Left kidney (tissue), 2 donors: ENCODE measurements around the gene RD3L. TPM values are rescaled to one million over a fixed set of nuclear protein-coding genes. Genes with fewer than 3 reads are reported as not detected.
A peak's percentile ranks its signal among the peaks of the same experiment; 100 is the strongest.
"Not testable (repeated sequence)": the region's sequence is repeated elsewhere in the genome, so short reads cannot be mapped to it uniquely, and the experiment has no call there.

Experiments used
- DNase-seq: peaks from one replicate; pipeline ENCODE4 v3.0.0-alpha.2; 2013
- polyA plus RNA-seq: library from polyadenylated mRNA; unstranded; fragments of 120-200 nt; gene quantifications from one replicate; pipeline ENCODE4 v1.2.1, GENCODE V29; 2013; ENCODE audit not compliant: insufficient read length

Gene RD3L
- polyA plus RNA-seq, 1 donor, result not detected

- DNase-seq, result no peak
These were observed 14.1 kb downstream of the RD3L start, which contains the start of gene TDRD9 for GRCh38 chr14:103928011-103928890. Gene TDRD9, plus strand, starts transcription at chr14:103928456. Its CDS starts 54 bp downstream, at chr14:103928510.

- DNase-seq, result no peak
These were observed 14.8 kb downstream of the RD3L start for GRCh38 chr14:103927566-103927965.

- no peak for DNase-seq
These were observed 17.0 kb downstream of the RD3L start for GRCh38 chr14:103925316-103925715.

- no peak for DNase-seq
These were observed 18.5 kb downstream of the RD3L start for GRCh38 chr14:103923863-103924262.

GRCh38 chr14:103921855-103922200 lies 20.5 kb downstream of the RD3L start:
- not testable (repeated sequence) for DNase-seq

GRCh38 chr14:103920981-103921854 lies 21.1 kb downstream of the RD3L start:
- peak; percentile 91 for DNase-seq

- no peak for DNase-seq
These were observed 25.6 kb downstream of the RD3L start for GRCh38 chr14:103916636-103917262.

- no peak for DNase-seq
These were observed 26.7 kb downstream of the RD3L start for GRCh38 chr14:103915616-103916015.

GRCh38 chr14:103910984-103911383 lies 31.3 kb downstream of the RD3L start:
- no peak for DNase-seq

- peak; percentile 87 for DNase-seq
These were observed 31.9 kb downstream of the RD3L start for GRCh38 chr14:103910262-103910935.

GRCh38 chr14:103909531-103910261 lies 32.6 kb downstream of the RD3L start:
- DNase-seq, result no peak

- DNase-seq, result no peak
These were observed 33.7 kb downstream of the RD3L start for GRCh38 chr14:103908580-103908979.

GRCh38 chr14:103905842-103906456 lies 36.4 kb downstream of the RD3L start:
- DNase-seq, result no peak

- DNase-seq, result no peak
These were observed 37.7 kb downstream of the RD3L start for GRCh38 chr14:103904493-103905107.

GRCh38 chr14:103899833-103900232 lies 42.5 kb downstream of the RD3L start:
- no peak for DNase-seq

- no peak for DNase-seq
These were observed 43.0 kb downstream of the RD3L start for GRCh38 chr14:103899316-103899715.

GRCh38 chr14:103898711-103899110 lies 43.6 kb downstream of the RD3L start:
- no peak for DNase-seq

- DNase-seq, result no peak
These were observed 44.1 kb downstream of the RD3L start for GRCh38 chr14:103898204-103898603.

GRCh38 chr14:103897075-103897947 lies 45.0 kb downstream of the RD3L start:
- peak; percentile 44 for DNase-seq
